GM19395 (cell line): ENCODE results near the gene GDPD1.
A peak's percentile ranks its signal among the peaks of the same experiment; 100 is the strongest.
"Not testable (repeated sequence)": the region's sequence is repeated elsewhere in the genome, so short reads cannot be mapped to it uniquely, and the experiment has no call there.

Experiments used
- ATAC-seq: cut with Tn5 transposase; IDR thresholded peaks from one replicate; pipeline ENCODE4 v1.9.1; 2021; ENCODE audit warnings: mild to moderate bottlenecking, moderate library complexity; ENCODE audit not compliant: unreplicated experiment

The GDPD1 gene

GRCh38 chr17:59311051-59311468 is 90.7 kb downstream of the GDPD1 start:
- ATAC-seq = peak; percentile 65

- not testable (repeated sequence) for ATAC-seq
These were observed 91.2 kb downstream of the GDPD1 start for GRCh38 chr17:59311521-59311920.

- ATAC-seq = no peak
These were observed 95.6 kb downstream of the GDPD1 start for GRCh38 chr17:59315866-59316265.
